ENCODE measurements around the gene ETV6.

Gene ETV6

GRCh38 chr12:11693601-11694000, 44.1 kb downstream of the ETV6 start:
- TF ChIP-seq, protein P1, sequence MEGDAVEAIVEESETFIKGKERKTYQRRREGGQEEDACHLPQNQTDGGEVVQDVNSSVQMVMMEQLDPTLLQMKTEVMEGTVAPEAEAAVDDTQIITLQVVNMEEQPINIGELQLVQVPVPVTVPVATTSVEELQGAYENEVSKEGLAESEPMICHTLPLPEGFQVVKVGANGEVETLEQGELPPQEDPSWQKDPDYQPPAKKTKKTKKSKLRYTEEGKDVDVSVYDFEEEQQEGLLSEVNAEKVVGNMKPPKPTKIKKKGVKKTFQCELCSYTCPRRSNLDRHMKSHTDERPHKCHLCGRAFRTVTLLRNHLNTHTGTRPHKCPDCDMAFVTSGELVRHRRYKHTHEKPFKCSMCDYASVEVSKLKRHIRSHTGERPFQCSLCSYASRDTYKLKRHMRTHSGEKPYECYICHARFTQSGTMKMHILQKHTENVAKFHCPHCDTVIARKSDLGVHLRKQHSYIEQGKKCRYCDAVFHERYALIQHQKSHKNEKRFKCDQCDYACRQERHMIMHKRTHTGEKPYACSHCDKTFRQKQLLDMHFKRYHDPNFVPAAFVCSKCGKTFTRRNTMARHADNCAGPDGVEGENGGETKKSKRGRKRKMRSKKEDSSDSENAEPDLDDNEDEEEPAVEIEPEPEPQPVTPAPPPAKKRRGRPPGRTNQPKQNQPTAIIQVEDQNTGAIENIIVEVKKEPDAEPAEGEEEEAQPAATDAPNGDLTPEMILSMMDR (IDR thresholded peaks at IDR 0.05; ENCODE audit: borderline replicate concordance, control extremely low read depth, extremely low read depth, insufficient read depth, missing control alignments) = no peak
- no peak for DNase-seq (ENCODE audit: low spot score)
- in situ Hi-C loops (cut with MboI; ENCODE audit: low sequenced_read_pairs, unreplicated experiment) = no loop called here

GRCh38 chr12:11694528-11694927, 45.1 kb downstream of the ETV6 start:
- TF ChIP-seq, protein P1 (IDR thresholded peaks at IDR 0.05; ENCODE audit: borderline replicate concordance, control extremely low read depth, extremely low read depth, insufficient read depth, missing control alignments) = no peak
- no peak for DNase-seq (ENCODE audit: low spot score)
- in situ Hi-C loops (cut with MboI; ENCODE audit: low sequenced_read_pairs, unreplicated experiment) = no loop called here

DNA sequence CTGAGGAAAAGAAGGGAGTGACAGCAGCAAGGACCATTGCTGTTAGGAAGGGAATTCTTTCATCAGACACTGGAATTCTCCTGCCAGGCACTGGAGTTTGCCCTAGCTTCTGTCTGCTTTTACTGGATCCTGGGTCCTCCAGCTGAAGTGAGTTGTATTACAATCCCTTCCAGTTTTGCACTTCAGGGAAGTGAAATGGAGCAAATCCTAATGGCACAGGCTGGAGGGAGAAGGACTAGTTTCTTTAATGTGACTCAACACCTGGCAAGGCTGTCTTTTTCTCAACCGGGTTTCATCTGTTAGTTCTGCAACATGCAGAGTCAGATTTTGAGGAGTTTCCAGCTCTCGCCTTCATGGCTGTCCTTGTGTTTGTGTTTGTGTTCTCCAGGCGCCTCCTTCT, 45.8 kb downstream of the ETV6 start:
- no peak for DNase-seq (ENCODE audit: low spot score)
- in situ Hi-C loops (cut with MboI; ENCODE audit: low sequenced_read_pairs, unreplicated experiment) = no loop called here
- TF ChIP-seq, protein P1 (IDR thresholded peaks at IDR 0.05; ENCODE audit: borderline replicate concordance, control extremely low read depth, extremely low read depth, insufficient read depth, missing control alignments) = no peak

GRCh38 chr12:11696084-11696483, 46.6 kb downstream of the ETV6 start:
- in situ Hi-C loops (cut with MboI; ENCODE audit: low sequenced_read_pairs, unreplicated experiment) = no loop called here
- no peak for DNase-seq (ENCODE audit: low spot score)
- TF ChIP-seq, protein P1 (IDR thresholded peaks at IDR 0.05; ENCODE audit: borderline replicate concordance, control extremely low read depth, extremely low read depth, insufficient read depth, missing control alignments) = no peak

DNA sequence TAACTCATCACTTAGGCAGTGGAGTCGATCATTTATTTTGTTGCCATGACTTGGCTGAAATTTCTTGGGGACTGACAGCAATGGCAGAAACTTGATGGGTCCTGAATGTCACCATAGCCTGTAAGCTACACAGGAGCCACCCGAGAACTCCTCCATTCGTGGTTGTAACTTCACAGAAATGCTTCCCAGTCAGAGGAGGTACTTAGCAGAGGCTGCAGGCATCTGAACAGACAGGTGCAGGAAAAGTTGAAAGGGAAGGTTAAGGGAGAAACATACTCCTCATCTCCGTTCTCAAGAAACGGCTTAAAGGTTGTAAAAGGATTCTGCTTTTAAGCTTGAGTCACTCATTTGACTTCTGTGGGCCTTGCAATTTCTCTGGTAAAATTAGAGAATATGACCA, 47.7 kb downstream of the ETV6 start:
- in situ Hi-C loops (cut with MboI; ENCODE audit: low sequenced_read_pairs, unreplicated experiment) = no loop called here
- DNase-seq (ENCODE audit: low spot score) = no peak
- TF ChIP-seq, protein P1 (IDR thresholded peaks at IDR 0.05; ENCODE audit: borderline replicate concordance, control extremely low read depth, extremely low read depth, insufficient read depth, missing control alignments) = no peak

DNA sequence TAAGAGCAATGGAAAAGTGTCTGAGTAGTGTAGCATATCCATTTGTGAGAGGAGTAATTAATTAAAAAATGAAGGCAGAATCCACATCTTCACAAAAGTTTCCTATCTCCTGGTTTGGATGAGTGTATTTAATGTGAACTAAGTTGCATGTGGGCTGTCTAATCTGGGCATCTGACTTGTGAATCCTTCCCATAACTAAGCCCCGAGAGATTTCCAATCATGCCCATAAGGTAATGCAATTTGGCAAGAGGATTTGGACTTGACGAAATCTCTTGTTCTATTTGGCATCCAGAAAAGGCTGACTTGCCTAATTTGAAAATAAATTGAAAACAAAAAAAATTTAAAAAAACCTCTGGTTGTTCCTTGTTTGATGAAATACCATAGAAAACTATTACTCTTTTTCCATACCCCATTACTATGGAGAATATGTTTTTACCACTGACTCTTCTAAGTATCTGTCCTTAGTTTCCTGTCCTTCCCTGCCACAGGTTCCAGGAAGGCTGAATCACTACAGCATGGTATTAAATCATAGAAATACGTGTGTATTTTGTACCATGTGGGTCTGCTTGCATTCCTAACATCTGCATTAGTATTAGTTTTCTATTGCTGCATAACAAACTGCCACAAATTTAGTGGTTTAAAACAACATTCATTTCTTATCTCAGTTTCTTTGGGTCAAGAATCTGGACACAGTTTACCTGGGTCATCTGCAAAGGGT, 48.4 kb downstream of the ETV6 start:
- in situ Hi-C loops (cut with MboI; ENCODE audit: low sequenced_read_pairs, unreplicated experiment) = no loop called here
- TF ChIP-seq, protein P1 (IDR thresholded peaks at IDR 0.05; ENCODE audit: borderline replicate concordance, control extremely low read depth, extremely low read depth, insufficient read depth, missing control alignments) = no peak

More for the DNA sequence above, 48.4 kb downstream of the ETV6 start:
- DNase-seq (ENCODE audit: low spot score) = no peak

All from GM13976 (cell line).